ENCODE measurements around the gene PPARD. TPM values are rescaled to one million over a fixed set of nuclear protein-coding genes. Genes with fewer than 3 reads are reported as not detected.

PPARD gene
- total RNA-seq, 2 donors from 2014 or later = 6.0 to 11.2 TPM

DNA sequence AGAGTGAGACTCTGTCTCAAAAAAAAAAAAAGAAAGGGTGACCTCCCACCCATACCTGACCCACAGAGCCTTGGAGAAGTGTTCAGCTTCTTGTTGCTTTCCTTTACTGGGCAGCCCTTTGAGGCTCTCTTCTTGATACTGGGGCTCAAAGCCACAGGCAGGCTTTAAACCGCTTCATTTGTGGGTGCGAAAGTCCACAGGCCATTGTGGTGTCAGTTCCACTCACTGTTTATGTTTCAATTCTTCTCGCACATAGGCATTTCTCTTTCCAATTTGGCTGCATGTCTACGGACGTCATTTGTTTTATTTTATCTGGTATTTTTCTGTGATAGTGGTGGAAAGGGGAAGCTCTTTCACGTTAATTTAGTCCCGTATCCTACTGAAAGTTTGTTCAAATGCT, 34.6 kb downstream of the PPARD start:
- H3K27me3 ChIP-seq = no peaks in the 10 kb centered on the region
- no peak for TF ChIP-seq POLR2A (IDR thresholded peaks at IDR 0.05)
- TF ChIP-seq, protein P1, sequence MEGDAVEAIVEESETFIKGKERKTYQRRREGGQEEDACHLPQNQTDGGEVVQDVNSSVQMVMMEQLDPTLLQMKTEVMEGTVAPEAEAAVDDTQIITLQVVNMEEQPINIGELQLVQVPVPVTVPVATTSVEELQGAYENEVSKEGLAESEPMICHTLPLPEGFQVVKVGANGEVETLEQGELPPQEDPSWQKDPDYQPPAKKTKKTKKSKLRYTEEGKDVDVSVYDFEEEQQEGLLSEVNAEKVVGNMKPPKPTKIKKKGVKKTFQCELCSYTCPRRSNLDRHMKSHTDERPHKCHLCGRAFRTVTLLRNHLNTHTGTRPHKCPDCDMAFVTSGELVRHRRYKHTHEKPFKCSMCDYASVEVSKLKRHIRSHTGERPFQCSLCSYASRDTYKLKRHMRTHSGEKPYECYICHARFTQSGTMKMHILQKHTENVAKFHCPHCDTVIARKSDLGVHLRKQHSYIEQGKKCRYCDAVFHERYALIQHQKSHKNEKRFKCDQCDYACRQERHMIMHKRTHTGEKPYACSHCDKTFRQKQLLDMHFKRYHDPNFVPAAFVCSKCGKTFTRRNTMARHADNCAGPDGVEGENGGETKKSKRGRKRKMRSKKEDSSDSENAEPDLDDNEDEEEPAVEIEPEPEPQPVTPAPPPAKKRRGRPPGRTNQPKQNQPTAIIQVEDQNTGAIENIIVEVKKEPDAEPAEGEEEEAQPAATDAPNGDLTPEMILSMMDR (IDR thresholded peaks at IDR 0.05) = no peak

DNA sequence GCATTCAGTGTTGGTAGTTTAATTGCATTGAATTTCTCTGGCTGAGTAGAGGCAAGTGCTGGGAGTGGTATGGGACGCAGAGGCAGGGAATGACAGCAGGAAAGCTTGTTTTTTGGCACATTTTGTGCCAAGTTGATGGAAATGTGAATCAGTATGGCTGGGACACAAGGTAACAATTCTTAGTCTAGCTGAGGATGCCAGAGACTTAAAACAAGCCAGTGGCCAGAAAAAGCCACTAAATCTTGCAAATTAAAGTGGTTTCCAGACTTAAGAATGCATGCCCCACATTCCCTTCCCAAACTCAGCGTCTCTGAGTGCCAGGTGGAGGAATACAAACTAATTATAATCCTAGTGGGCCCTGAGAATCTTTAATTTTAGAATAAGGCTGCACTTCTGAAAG, 35.9 kb downstream of the PPARD start:
- no peaks in the 10 kb centered on the region for H3K9me3 ChIP-seq
- whole genome bisulfite sequencing, 2 donors = 87 to 95% methylated on average over 2 of the region's 2 CpGs
- no peaks in the 10 kb centered on the region for H3K36me3 ChIP-seq (replicated peaks in 1 of 2; ENCODE audit: insufficient read depth in 1 of 2, low read depth in 2 of 2)
- intact Hi-C loops (cut with DNase I) = no loop called here
- H3K4me3 ChIP-seq = no peak overlapping the region
- no peak overlapping the region for H3K27ac ChIP-seq
- ATAC-seq (no peak), DNase-seq (no peak)
- no peaks in the 10 kb centered on the region for H3K27me3 ChIP-seq
- no peaks in the 10 kb centered on the region for H3K4me1 ChIP-seq
- no peak for TF ChIP-seq POLR2A (IDR thresholded peaks at IDR 0.05)

More for the DNA sequence above, 34.6 kb downstream of the PPARD start:
- ATAC-seq (no peak), DNase-seq (no peak)
- intact Hi-C loops (cut with DNase I) = no loop called here
- Histone ChIP-seq H3K36me3 (replicated peaks in 1 of 2; ENCODE audit: insufficient read depth in 1 of 2, low read depth in 2 of 2) (no peaks in the 10 kb centered on the region), H3K27ac (no peak overlapping the region), H3K4me3 (no peak overlapping the region), H3K4me1 (no peaks in the 10 kb centered on the region), H3K9me3 (no peaks in the 10 kb centered on the region)
- 81 to 89% methylated on average over 7 of the region's 7 CpGs for WGBS, 2 donors

DNA sequence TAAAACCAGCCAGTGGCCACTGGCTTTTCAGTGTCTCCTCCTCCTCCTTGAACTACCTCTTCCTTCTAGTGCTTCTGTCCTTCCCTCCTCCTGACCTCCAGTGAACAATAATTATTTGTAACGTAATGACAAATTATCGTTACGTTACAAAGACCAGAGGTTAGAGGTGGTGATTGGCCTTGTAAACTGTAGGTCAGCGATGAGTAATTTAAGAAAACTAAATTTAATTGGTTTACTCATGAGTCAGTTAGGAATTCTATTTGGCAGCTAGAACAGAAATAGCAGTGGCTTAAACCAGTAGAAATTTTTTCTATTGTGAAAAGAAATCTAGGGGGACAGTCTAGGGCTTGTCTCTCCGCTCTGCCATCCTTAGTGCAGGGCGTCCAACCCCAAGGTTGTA, 38.8 kb downstream of the PPARD start:
- TF ChIP-seq POLR2A (IDR thresholded peaks at IDR 0.05) = no peak
- TF ChIP-seq, protein P1 (IDR thresholded peaks at IDR 0.05) = no peak
- Histone ChIP-seq H3K27me3 (no peaks in the 10 kb centered on the region), H3K4me3 (no peak overlapping the region), H3K4me1 (no peaks in the 10 kb centered on the region), H3K9me3 (no peaks in the 10 kb centered on the region), H3K27ac (no peak overlapping the region), H3K36me3 (replicated peaks in 1 of 2; ENCODE audit: insufficient read depth in 1 of 2, low read depth in 2 of 2) (no peaks in the 10 kb centered on the region)
- WGBS, 2 donors = 92 to 94% methylated on average over 6 of the region's 6 CpGs
- DNase-seq (no peak), ATAC-seq (no peak)
- intact Hi-C loops (cut with DNase I) = no loop called here

GRCh38 chr6:35382015-35382414, 39.7 kb downstream of the PPARD start:
- Histone ChIP-seq H3K9me3 (no peaks in the 10 kb centered on the region), H3K36me3 (replicated peaks in 1 of 2; ENCODE audit: insufficient read depth in 1 of 2, low read depth in 2 of 2) (no peaks in the 10 kb centered on the region), H3K27me3 (no peaks in the 10 kb centered on the region), H3K4me3 (no peak overlapping the region), H3K27ac (no peak overlapping the region), H3K4me1 (no peaks in the 10 kb centered on the region)
- ATAC-seq (no peak), DNase-seq (no peak)
- no peak for TF ChIP-seq POLR2A (IDR thresholded peaks at IDR 0.05)
- TF ChIP-seq, protein P1 (IDR thresholded peaks at IDR 0.05) = no peak
- WGBS, 2 donors = 74 to 93% methylated on average over 6 of the region's 6 CpGs
- intact Hi-C loops (cut with DNase I) = no loop called here

GRCh38 chr6:35385457-35386202, 43.3 kb downstream of the PPARD start:
- 72 to 74% methylated on average over 12 of the region's 14 CpGs for WGBS, 2 donors
- no peak overlapping the region for H3K27ac ChIP-seq
- DNase-seq (no peak), ATAC-seq (no peak)
- intact Hi-C loops (cut with DNase I) = no loop called here
- no peaks in the 10 kb centered on the region for H3K9me3 ChIP-seq
- H3K36me3 ChIP-seq (replicated peaks in 1 of 2; ENCODE audit: insufficient read depth in 1 of 2, low read depth in 2 of 2) = no peaks in the 10 kb centered on the region
- H3K4me3 ChIP-seq = no peak overlapping the region
- no peaks in the 10 kb centered on the region for H3K27me3 ChIP-seq
- H3K4me1 ChIP-seq = no peaks in the 10 kb centered on the region
- TF ChIP-seq, protein P1 (IDR thresholded peaks at IDR 0.05) = no peak
- no peak for TF ChIP-seq POLR2A (IDR thresholded peaks at IDR 0.05)
